ENCODE measurements around the gene ATXN7L1.

DNA sequence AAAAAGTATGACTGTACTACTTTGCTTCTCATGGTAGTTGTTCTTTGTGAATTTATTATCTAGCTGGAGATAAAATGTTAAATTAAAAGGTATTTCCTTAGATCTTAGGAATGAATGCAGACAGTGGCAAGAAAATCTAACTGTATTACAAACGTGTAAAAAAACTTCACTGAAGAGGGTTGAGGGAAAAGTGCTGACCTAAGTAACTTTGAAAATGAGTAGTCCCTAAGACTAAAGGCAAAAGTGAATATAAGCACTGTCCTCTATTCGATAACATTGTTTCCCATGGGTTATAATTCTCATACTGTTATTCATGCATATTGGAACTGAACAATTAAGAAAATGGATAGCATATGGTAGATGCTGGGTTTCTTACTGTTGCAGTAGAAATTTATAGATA is 148.4 kb downstream of the ATXN7L1 start:
- TF ChIP-seq EZH2phosphoT487 (IDR thresholded peaks at IDR 0.05; ENCODE audit: borderline replicate concordance, low read depth) (no peak), MAX (IDR thresholded peaks at IDR 0.05; ENCODE audit: low read depth) (no peak), FOXJ3 (CRISPR knock-in tag; IDR thresholded peaks at IDR 0.05) (no peak), CTCF (IDR thresholded peaks at IDR 0.05) (no peak), YY1 (IDR thresholded peaks at IDR 0.05; ENCODE audit: low read depth) (no peak), TAF1 (IDR thresholded peaks at IDR 0.05; ENCODE audit: borderline replicate concordance, low read depth, low read length) (no peak), GABPA (IDR thresholded peaks at IDR 0.05; ENCODE audit: low read depth) (no peak), EP300 (IDR thresholded peaks at IDR 0.05; ENCODE audit: borderline replicate concordance in 1 of 2, low read depth in 1 of 2, low read length in 1 of 2) (no peak)
- TF ChIP-seq, protein P1, sequence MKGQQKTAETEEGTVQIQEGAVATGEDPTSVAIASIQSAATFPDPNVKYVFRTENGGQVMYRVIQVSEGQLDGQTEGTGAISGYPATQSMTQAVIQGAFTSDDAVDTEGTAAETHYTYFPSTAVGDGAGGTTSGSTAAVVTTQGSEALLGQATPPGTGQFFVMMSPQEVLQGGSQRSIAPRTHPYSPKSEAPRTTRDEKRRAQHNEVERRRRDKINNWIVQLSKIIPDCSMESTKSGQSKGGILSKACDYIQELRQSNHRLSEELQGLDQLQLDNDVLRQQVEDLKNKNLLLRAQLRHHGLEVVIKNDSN (IDR thresholded peaks at IDR 0.05; ENCODE audit: borderline replicate concordance, low read depth), result no peak

Data from SK-N-SH (cell line).